Endothelial cell of umbilical vein (primary cell): ENCODE data around the gene BACH2. TPM values are rescaled to one million over a fixed set of nuclear protein-coding genes. Genes with fewer than 3 reads are reported as not detected.

Source experiments
- BruUV-seq: library from RNA; stranded (reverse); fragments of 400-500 nt; replicated peaks from 2 replicates; lab custom pipeline; 2021; lab: Mats Ljungman, UMichigan
- CTCF ChIA-PET: fragments of 300-600, 350-600 bp; sonication (Branson Sonifier 250); formaldehyde crosslinking; loops from one replicate; lab custom pipeline; 2021; ENCODE audit warnings: antibody characterized with exemption, inconsistent platforms; lab: Charles Lee
- POLR2A ChIA-PET: fragments of 300-600, 350-600 bp; sonication (Branson Sonifier 250); formaldehyde crosslinking; loops from one replicate; lab custom pipeline; 2021; ENCODE audit warnings: antibody characterized with exemption, inconsistent platforms; lab: Charles Lee
- DNase-seq: peaks from one replicate; pipeline ENCODE4 v3.0.0-alpha.2; 2011; ENCODE audit warnings: low read depth, low spot score
- FAIRE-seq: peaks from 2 replicates; lab custom pipeline; 2011; peaks lifted over from hg19 to GRCh38; lab: Jason Lieb, UNC
- H2AFZ ChIP-seq: 2 replicates; pipeline ENCODE4 v1.6.0; 2012; ENCODE audit warnings: low read depth, low read length, control low read depth, inconsistent platforms
- H3K27ac ChIP-seq: 2 replicates; pipeline ENCODE4 v1.5.1; 2011; ENCODE audit warnings: low read depth, mild to moderate bottlenecking, control low read depth, low read length, moderate library complexity; ENCODE audit not compliant: insufficient read depth
- H3K27me3 ChIP-seq, 2 experiments: 2 replicates each; pipeline versions ENCODE4 v1.6.0 to v1.6.1; 2011; ENCODE audit warnings: low read length in 2 of 2, mixed read lengths in 1 of 2; ENCODE audit not compliant: control insufficient read depth in 2 of 2, insufficient read depth in 2 of 2
- H3K36me3 ChIP-seq, 2 experiments: 2 replicates in 1 of 2; 3 replicates in 1 of 2; pipeline ENCODE4 v1.5.1; 2011; ENCODE audit warnings: low read length in 2 of 2, mild to moderate bottlenecking in 1 of 2, moderate library complexity in 1 of 2; ENCODE audit not compliant: control insufficient read depth in 2 of 2, insufficient read depth in 2 of 2; ENCODE audit errors: extremely low read depth in 1 of 2
- H3K4me1 ChIP-seq: 3 replicates; pipeline ENCODE4 v1.5.1; 2011; ENCODE audit warnings: mild to moderate bottlenecking, low read length; ENCODE audit not compliant: control insufficient read depth, insufficient read depth; ENCODE audit errors: extremely low read depth
- H3K4me2 ChIP-seq: 2 replicates; pipeline ENCODE4 v1.6.1; 2011; ENCODE audit warnings: low read length, control low read depth, mixed read lengths; ENCODE audit not compliant: insufficient read depth
- H3K4me3 ChIP-seq, 3 experiments: fragments of 200-600 bp in 1 of 3; sonication (generic), shearing (Covaris generic) in 1 of 3; replicated peaks in 1 of 3; 2 replicates each; pipeline ENCODE4 v1.5.1; 2011 to 2016; ENCODE audit warnings: control low read depth in 3 of 3, low read length in 3 of 3, mild to moderate bottlenecking in 2 of 3, inconsistent platforms in 1 of 3, low read depth in 1 of 3, moderate library complexity in 1 of 3; ENCODE audit not compliant: insufficient read depth in 1 of 3
- H3K79me2 ChIP-seq: 2 replicates; pipeline ENCODE4 v1.6.0; 2012; ENCODE audit warnings: low read length, inconsistent platforms; ENCODE audit not compliant: control insufficient read depth, insufficient read depth
- H3K9ac ChIP-seq: replicated peaks from 2 replicates; pipeline ENCODE3; 2011; ENCODE audit warnings: low read length, control low read depth; ENCODE audit not compliant: insufficient read depth; ENCODE audit errors: extremely low read depth
- H3K9me1 ChIP-seq: replicated peaks from 3 replicates; pipeline ENCODE4 v1.6.0; 2011; ENCODE audit warnings: mild to moderate bottlenecking, low read length; ENCODE audit not compliant: control insufficient read depth, insufficient read depth; ENCODE audit errors: extremely low read depth
- H3K9me3 ChIP-seq: replicated peaks from 2 replicates; pipeline ENCODE4 v1.5.1; 2012; ENCODE audit warnings: low read length, inconsistent platforms; ENCODE audit not compliant: control insufficient read depth, insufficient read depth
- H4K20me1 ChIP-seq: replicated peaks from 2 replicates; pipeline ENCODE3; 2011; ENCODE audit warnings: mild to moderate bottlenecking, low read length; ENCODE audit not compliant: control insufficient read depth, insufficient read depth; ENCODE audit errors: extremely low read depth
- EZH2 ChIP-seq: IDR thresholded peaks from 2 replicates; pipeline ENCODE4 v1.6.1; 2012; ENCODE audit warnings: borderline replicate concordance, low read depth, mild to moderate bottlenecking, moderate library complexity, low read length, inconsistent platforms; ENCODE audit not compliant: severe bottlenecking
- FOS ChIP-seq: IDR thresholded peaks from 2 replicates; pipeline ENCODE4 v1.6.1; 2011; ENCODE audit warnings: mild to moderate bottlenecking, low read length, moderate library complexity, borderline replicate concordance; ENCODE audit not compliant: insufficient read depth
- GATA2 ChIP-seq: IDR thresholded peaks from 2 replicates; pipeline ENCODE4 v1.7.0; 2011; ENCODE audit warnings: low read depth, mild to moderate bottlenecking, moderate library complexity, mixed read lengths, low read length; ENCODE audit not compliant: insufficient read length, insufficient read depth
- JUN ChIP-seq: IDR thresholded peaks from 2 replicates; pipeline ENCODE4 v1.6.1; 2011; ENCODE audit warnings: borderline replicate concordance, low read depth; ENCODE audit not compliant: insufficient read length, insufficient read depth
- MAX ChIP-seq: IDR thresholded peaks from 2 replicates; pipeline ENCODE4 v1.6.1; 2011; ENCODE audit not compliant: insufficient read depth, insufficient read length
- MYC ChIP-seq: IDR thresholded peaks from one replicate; pipeline ENCODE4 v1.6.1; 2011; ENCODE audit warnings: mild to moderate bottlenecking, low read depth, low read length
- POLR2A ChIP-seq: IDR thresholded peaks from 2 replicates; pipeline ENCODE4 v1.6.1; 2012; ENCODE audit warnings: low read depth, mild to moderate bottlenecking, control low read depth, low read length
- POLR2AphosphoS5 ChIP-seq: IDR thresholded peaks from 2 replicates; pipeline ENCODE4 v1.6.1; 2012; ENCODE audit warnings: low read depth, mild to moderate bottlenecking, control low read depth, low read length, moderate library complexity; ENCODE audit not compliant: insufficient read depth
- dilution Hi-C: fragments of 300-500 bp; cut with MboI; formaldehyde crosslinking; loops from one replicate; pipeline ENCODE4 v1.15.0; 2019; ENCODE audit warnings: low sequenced_read_pairs; ENCODE audit not compliant: extremely low pct_ligation_motif_present
- intact Hi-C: fragments of 100-400 bp; cut with micrococcal nuclease; formaldehyde crosslinking; loops from one replicate; pipeline ENCODE4 v1.10.0; 2022
- polyA plus RNA-seq, 4 experiments: library from polyadenylated mRNA; depleted of rRNA in 3 of 4; stranded (reverse) in 3 of 4; unstranded in 1 of 4; fragments of >200 nt; gene quantifications; 2 replicates each; pipeline versions ENCODE4 v1.2.1 to v1.2.3, GENCODE V29; 2011 to 2012; ENCODE audit warnings: missing spikeins in 1 of 4
- total RNA-seq: library from RNA; stranded (reverse); gene quantifications from 2 replicates; pipeline ENCODE4 v1.2.3, GENCODE V29; 2021
- TF ChIP-seq, protein P1 (sequence below), 2 donors: IDR thresholded peaks; 1 replicate in 1 of 2; 2 replicates in 1 of 2; pipeline ENCODE4 v1.5.1; 2011; ENCODE audit warnings: low read length in 2 of 2, mild to moderate bottlenecking in 2 of 2, moderate library complexity in 2 of 2, control low read depth in 1 of 2, inconsistent platforms in 1 of 2, low read depth in 1 of 2; ENCODE audit not compliant: insufficient read depth in 1 of 2; ENCODE audit errors: extremely low read depth in 1 of 2

Gene BACH2
- total and polyA plus RNA-seq, 2 donors (not counting 3 experiments of a cell fraction or from before 2014, with no cell fraction given) = 1.7 to 5.6 TPM

DNA sequence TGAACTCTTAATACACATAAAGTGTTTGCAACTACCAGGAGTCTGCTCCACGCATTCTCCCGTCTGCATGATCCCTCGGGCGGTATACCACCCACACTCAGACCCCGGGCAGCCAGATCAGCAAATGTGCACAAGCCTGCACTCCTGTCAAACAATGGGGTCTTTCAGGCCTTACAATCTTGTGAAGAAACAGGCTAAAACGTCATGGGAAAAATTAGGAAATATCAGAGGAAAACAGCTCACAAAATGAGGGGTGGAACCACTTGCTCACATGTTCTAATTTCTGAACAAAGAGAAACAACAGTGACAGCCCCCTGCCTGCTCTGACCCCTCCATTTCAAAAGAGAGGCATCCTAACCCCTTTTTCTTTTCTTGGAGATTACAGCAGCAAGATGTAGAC, 69.4 kb downstream of the BACH2 start:
- dilution Hi-C loops (no loop called here), intact Hi-C loops (no loop called here)
- Histone ChIP-seq H3K4me3 (no peak overlapping the region), H2AFZ (no peak overlapping the region), H3K27me3 (no peaks in the 10 kb centered on the region), H3K27ac (no peak overlapping the region), H3K4me2 (no peak overlapping the region), H3K4me1 (peaks cover 16% of the 10 kb centered on the region), H3K9me1 (no peaks in the 10 kb centered on the region), H3K9ac (no peak overlapping the region), H3K9me3 (no peaks in the 10 kb centered on the region), H3K79me2 (no peaks in the 10 kb centered on the region), H4K20me1 (no peaks in the 10 kb centered on the region), H3K36me3 (no peaks in the 10 kb centered on the region)
- DNase-seq = no peak
- ChIA-PET CTCF (interaction anchor here (1.0 kb wide), 1 partner anchor 8 kb away, joined by 5 read pairs; no protein-coding TSS in a partner anchor), POLR2A (no interaction called here)
- BruUV-seq = no TSS peak
- no peak for FAIRE-seq
- TF ChIP-seq POLR2AphosphoS5 = no peak
- TF ChIP-seq JUN = no peak
- no peak for TF ChIP-seq GATA2
- no peak for TF ChIP-seq MYC
- no peak for TF ChIP-seq EZH2
- no peak for TF ChIP-seq POLR2A
- TF ChIP-seq FOS = no peak
- TF ChIP-seq, protein P1, sequence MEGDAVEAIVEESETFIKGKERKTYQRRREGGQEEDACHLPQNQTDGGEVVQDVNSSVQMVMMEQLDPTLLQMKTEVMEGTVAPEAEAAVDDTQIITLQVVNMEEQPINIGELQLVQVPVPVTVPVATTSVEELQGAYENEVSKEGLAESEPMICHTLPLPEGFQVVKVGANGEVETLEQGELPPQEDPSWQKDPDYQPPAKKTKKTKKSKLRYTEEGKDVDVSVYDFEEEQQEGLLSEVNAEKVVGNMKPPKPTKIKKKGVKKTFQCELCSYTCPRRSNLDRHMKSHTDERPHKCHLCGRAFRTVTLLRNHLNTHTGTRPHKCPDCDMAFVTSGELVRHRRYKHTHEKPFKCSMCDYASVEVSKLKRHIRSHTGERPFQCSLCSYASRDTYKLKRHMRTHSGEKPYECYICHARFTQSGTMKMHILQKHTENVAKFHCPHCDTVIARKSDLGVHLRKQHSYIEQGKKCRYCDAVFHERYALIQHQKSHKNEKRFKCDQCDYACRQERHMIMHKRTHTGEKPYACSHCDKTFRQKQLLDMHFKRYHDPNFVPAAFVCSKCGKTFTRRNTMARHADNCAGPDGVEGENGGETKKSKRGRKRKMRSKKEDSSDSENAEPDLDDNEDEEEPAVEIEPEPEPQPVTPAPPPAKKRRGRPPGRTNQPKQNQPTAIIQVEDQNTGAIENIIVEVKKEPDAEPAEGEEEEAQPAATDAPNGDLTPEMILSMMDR (IDR thresholded peaks at IDR 0.05; ENCODE audit: extremely low read depth in 1 of 2, insufficient read depth in 1 of 2, low read depth in 1 of 2, low read length in 2 of 2) = no peak
- TF ChIP-seq MAX = no peak
